HEK293 (cell line): Measurements from ENCODE around the gene SLC25A47.
A peak's percentile ranks its signal among the peaks of the same experiment; 100 is the strongest.

ENCODE experiments used
- SCRT2 ChIP-seq: fragments of 450-650 bp; formaldehyde crosslinking; IDR thresholded peaks from 2 replicates; pipeline ENCODE4 v1.5.1; 2016; ENCODE audit warnings: missing biosample characterization, missing genetic modification characterization
- TRIM28 ChIP-seq: IDR thresholded peaks from 2 replicates; pipeline ENCODE4 v1.6.1; 2011; ENCODE audit warnings: low read length, control low read depth, borderline replicate concordance
- YY1 ChIP-seq: fragments of 450-650 bp; formaldehyde crosslinking; IDR thresholded peaks from 2 replicates; pipeline ENCODE4 v1.5.1; 2018; ENCODE audit warnings: missing biosample characterization, missing genetic modification characterization
- ZNF175 ChIP-seq: fragments of 450-650 bp; formaldehyde crosslinking; IDR thresholded peaks from 2 replicates; pipeline ENCODE4 v1.5.1; 2016; ENCODE audit warnings: missing biosample characterization, missing genetic modification characterization
- ZNF274 ChIP-seq, 2 experiments: fragments of 200-500 bp in 1 of 2; fragments of 450-650 bp in 1 of 2; sonication (Bioruptor generic) in 1 of 2; formaldehyde crosslinking in 1 of 2; IDR thresholded peaks; 2 replicates each; pipeline versions ENCODE4 v1.5.1 to v1.6.1; 2014 to 2016; ENCODE audit warnings: borderline replicate concordance in 1 of 2, inconsistent platforms in 1 of 2, low read length in 1 of 2, missing biosample characterization in 1 of 2, missing genetic modification characterization in 1 of 2
- ZNF626 ChIP-seq: fragments of 450-650 bp; sonication (Bioruptor Pico); formaldehyde crosslinking; IDR thresholded peaks from 2 replicates; pipeline ENCODE4 v1.5.1; 2018; ENCODE audit warnings: missing biosample characterization, missing genetic modification characterization, inconsistent platforms
- ZNF707 ChIP-seq: fragments of 450-650 bp; formaldehyde crosslinking; IDR thresholded peaks from 2 replicates; pipeline ENCODE4 v1.5.1; 2016; ENCODE audit warnings: missing biosample characterization, missing genetic modification characterization
- TF ChIP-seq, protein P1 (sequence below): fragments of 450-650 bp; formaldehyde crosslinking; IDR thresholded peaks from 2 replicates; pipeline ENCODE4 v1.5.1; 2016; ENCODE audit warnings: missing biosample characterization, missing genetic modification characterization, low read depth
- TF ChIP-seq, protein P2 (sequence below): fragments of 450-650 bp; formaldehyde crosslinking; IDR thresholded peaks from 2 replicates; pipeline ENCODE4 v1.5.1; 2017; ENCODE audit warnings: missing biosample characterization, mild to moderate bottlenecking, missing genetic modification characterization, moderate library complexity
- TF ChIP-seq, protein P3 (sequence below): fragments of 450-650 bp; formaldehyde crosslinking; IDR thresholded peaks from 2 replicates; pipeline ENCODE4 v1.5.1; 2016; ENCODE audit warnings: missing biosample characterization, missing genetic modification characterization
- TF ChIP-seq, protein P4 (sequence below): fragments of 450-650 bp; formaldehyde crosslinking; IDR thresholded peaks from 2 replicates; pipeline ENCODE4 v1.5.1; 2016; ENCODE audit warnings: missing biosample characterization, missing genetic modification characterization
- TF ChIP-seq, protein P5 (sequence below): fragments of 450-650 bp; IDR thresholded peaks from 2 replicates; pipeline ENCODE4 v1.5.1; 2018; ENCODE audit warnings: missing biosample characterization, missing genetic modification characterization
- TF ChIP-seq, protein P6 (sequence below): fragments of 450-650 bp; formaldehyde crosslinking; IDR thresholded peaks from 2 replicates; pipeline ENCODE4 v1.5.1; 2016; ENCODE audit warnings: missing biosample characterization, missing genetic modification characterization

DNA sequence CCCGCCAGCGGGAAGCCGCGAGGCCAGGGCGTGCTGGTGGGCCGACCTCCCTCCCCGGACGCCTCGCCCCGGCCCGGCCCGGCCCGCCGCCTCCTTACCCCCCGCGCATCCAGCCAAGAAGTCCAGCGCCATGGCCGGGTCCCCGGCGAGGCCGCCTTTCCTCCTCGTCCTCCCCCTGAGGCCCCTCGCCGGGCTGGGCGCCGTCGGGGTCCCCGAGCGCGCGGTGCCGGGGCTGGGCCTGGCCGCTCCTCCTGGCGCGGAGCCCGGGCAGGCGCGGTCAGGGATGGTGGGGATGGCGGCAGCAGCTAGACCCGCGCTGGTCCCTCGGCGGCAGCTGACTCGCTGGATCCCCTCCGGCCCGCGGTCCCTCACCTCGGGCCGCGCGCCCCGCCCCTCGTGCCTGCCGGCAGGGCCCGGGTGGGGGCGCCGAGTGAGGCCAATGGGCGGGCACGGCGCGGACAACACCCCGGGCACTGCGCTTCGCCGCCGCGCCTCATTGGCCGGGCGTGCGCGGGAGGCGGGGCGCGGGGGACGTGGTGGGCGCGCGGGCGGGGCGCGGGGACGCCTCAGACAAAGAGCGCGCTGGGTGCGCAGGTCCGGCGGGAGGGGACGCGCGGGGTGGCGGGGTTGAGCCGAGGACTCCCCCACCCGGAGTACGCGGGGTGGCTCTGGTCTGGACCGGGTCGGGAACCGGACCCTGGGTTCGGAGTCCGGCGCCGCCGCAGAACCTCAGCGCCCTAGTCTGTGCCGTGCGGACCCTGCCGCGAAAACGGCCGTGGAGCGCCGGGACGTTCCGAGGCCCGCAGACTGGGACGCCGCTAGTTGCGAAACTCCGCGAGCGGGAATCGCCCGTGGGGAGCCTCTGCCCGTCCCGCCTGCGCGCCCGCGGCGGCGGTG, 16.8 kb upstream of the SLC25A47 start, which contains the start of gene SLC25A29:
- TF ChIP-seq, protein P1, sequence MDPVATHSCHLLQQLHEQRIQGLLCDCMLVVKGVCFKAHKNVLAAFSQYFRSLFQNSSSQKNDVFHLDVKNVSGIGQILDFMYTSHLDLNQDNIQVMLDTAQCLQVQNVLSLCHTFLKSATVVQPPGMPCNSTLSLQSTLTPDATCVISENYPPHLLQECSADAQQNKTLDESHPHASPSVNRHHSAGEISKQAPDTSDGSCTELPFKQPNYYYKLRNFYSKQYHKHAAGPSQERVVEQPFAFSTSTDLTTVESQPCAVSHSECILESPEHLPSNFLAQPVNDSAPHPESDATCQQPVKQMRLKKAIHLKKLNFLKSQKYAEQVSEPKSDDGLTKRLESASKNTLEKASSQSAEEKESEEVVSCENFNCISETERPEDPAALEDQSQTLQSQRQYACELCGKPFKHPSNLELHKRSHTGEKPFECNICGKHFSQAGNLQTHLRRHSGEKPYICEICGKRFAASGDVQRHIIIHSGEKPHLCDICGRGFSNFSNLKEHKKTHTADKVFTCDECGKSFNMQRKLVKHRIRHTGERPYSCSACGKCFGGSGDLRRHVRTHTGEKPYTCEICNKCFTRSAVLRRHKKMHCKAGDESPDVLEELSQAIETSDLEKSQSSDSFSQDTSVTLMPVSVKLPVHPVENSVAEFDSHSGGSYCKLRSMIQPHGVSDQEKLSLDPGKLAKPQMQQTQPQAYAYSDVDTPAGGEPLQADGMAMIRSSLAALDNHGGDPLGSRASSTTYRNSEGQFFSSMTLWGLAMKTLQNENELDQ (tag by site-specific recombination): no peak
- TF ChIP-seq ZNF707 (tag by site-specific recombination): no peak
- no peak for TF ChIP-seq ZNF626 (tag by site-specific recombination)
- TF ChIP-seq, protein P2, sequence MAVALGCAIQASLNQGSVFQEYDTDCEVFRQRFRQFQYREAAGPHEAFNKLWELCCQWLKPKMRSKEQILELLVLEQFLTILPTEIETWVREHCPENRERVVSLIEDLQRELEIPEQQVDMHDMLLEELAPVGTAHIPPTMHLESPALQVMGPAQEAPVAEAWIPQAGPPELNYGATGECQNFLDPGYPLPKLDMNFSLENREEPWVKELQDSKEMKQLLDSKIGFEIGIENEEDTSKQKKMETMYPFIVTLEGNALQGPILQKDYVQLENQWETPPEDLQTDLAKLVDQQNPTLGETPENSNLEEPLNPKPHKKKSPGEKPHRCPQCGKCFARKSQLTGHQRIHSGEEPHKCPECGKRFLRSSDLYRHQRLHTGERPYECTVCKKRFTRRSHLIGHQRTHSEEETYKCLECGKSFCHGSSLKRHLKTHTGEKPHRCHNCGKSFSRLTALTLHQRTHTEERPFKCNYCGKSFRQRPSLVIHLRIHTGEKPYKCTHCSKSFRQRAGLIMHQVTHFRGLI: no peak
- TF ChIP-seq ZNF274 (IDR thresholded peaks at IDR 0.05; ENCODE audit: low read length): no peak
- TF ChIP-seq ZNF274 (tag by site-specific recombination; IDR thresholded peaks at IDR 0.05; ENCODE audit: borderline replicate concordance): no peak
- no peak; the same call in 1 of the 2 replicates for TF ChIP-seq YY1 (tag by site-specific recombination)
- TF ChIP-seq, protein P3, sequence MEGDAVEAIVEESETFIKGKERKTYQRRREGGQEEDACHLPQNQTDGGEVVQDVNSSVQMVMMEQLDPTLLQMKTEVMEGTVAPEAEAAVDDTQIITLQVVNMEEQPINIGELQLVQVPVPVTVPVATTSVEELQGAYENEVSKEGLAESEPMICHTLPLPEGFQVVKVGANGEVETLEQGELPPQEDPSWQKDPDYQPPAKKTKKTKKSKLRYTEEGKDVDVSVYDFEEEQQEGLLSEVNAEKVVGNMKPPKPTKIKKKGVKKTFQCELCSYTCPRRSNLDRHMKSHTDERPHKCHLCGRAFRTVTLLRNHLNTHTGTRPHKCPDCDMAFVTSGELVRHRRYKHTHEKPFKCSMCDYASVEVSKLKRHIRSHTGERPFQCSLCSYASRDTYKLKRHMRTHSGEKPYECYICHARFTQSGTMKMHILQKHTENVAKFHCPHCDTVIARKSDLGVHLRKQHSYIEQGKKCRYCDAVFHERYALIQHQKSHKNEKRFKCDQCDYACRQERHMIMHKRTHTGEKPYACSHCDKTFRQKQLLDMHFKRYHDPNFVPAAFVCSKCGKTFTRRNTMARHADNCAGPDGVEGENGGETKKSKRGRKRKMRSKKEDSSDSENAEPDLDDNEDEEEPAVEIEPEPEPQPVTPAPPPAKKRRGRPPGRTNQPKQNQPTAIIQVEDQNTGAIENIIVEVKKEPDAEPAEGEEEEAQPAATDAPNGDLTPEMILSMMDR (tag by site-specific recombination): 0 out of 2 replicates have a peak, but pooled peaks have one; percentile 14
- TF ChIP-seq TRIM28: no peak
- no peak for TF ChIP-seq SCRT2 (tag by site-specific recombination)
- TF ChIP-seq ZNF175: no peak
- TF ChIP-seq, protein P4, sequence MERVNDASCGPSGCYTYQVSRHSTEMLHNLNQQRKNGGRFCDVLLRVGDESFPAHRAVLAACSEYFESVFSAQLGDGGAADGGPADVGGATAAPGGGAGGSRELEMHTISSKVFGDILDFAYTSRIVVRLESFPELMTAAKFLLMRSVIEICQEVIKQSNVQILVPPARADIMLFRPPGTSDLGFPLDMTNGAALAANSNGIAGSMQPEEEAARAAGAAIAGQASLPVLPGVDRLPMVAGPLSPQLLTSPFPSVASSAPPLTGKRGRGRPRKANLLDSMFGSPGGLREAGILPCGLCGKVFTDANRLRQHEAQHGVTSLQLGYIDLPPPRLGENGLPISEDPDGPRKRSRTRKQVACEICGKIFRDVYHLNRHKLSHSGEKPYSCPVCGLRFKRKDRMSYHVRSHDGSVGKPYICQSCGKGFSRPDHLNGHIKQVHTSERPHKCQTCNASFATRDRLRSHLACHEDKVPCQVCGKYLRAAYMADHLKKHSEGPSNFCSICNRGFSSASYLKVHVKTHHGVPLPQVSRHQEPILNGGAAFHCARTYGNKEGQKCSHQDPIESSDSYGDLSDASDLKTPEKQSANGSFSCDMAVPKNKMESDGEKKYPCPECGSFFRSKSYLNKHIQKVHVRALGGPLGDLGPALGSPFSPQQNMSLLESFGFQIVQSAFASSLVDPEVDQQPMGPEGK: peak; percentile 32; the same call in 1 of the 2 replicates
- TF ChIP-seq, protein P5, sequence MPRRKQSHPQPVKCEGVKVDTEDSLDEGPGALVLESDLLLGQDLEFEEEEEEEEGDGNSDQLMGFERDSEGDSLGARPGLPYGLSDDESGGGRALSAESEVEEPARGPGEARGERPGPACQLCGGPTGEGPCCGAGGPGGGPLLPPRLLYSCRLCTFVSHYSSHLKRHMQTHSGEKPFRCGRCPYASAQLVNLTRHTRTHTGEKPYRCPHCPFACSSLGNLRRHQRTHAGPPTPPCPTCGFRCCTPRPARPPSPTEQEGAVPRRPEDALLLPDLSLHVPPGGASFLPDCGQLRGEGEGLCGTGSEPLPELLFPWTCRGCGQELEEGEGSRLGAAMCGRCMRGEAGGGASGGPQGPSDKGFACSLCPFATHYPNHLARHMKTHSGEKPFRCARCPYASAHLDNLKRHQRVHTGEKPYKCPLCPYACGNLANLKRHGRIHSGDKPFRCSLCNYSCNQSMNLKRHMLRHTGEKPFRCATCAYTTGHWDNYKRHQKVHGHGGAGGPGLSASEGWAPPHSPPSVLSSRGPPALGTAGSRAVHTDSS (tag by site-specific recombination): no peak
- TF ChIP-seq, protein P6, sequence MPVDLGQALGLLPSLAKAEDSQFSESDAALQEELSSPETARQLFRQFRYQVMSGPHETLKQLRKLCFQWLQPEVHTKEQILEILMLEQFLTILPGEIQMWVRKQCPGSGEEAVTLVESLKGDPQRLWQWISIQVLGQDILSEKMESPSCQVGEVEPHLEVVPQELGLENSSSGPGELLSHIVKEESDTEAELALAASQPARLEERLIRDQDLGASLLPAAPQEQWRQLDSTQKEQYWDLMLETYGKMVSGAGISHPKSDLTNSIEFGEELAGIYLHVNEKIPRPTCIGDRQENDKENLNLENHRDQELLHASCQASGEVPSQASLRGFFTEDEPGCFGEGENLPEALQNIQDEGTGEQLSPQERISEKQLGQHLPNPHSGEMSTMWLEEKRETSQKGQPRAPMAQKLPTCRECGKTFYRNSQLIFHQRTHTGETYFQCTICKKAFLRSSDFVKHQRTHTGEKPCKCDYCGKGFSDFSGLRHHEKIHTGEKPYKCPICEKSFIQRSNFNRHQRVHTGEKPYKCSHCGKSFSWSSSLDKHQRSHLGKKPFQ (tag by site-specific recombination): no peak
